ENCODE data around the gene MAST4. TPM values are rescaled to one million over a fixed set of nuclear protein-coding genes. Genes with fewer than 3 reads are reported as not detected.
A peak's percentile ranks its signal among the peaks of the same experiment; 100 is the strongest.

Gene MAST4
- total RNA-seq, 2 donors from 2014 or later, result 50.4 to 60.6 TPM

GRCh38 chr5:66796305-66797292, 200.4 kb downstream of the MAST4 start:
- no peaks in the 10 kb centered on the region for H3K36me3 ChIP-seq
- H3K4me3 ChIP-seq, result no peak overlapping the region
- H3K27me3 ChIP-seq, result no peaks in the 10 kb centered on the region
- H3K27ac ChIP-seq, result no peak overlapping the region
- no peaks in the 10 kb centered on the region for H3K9me3 ChIP-seq
- peak in 1 of 2 donors; percentile 41 for TF ChIP-seq CTCF (IDR thresholded peaks at IDR 0.05)
- H3K4me1 ChIP-seq, result peaks cover 0 to 3% of the 10 kb centered on the region in 2 donors
- DNase-seq (ENCODE audit: low spot score), result no peak

GRCh38 chr5:66802941-66803340, 206.7 kb downstream of the MAST4 start:
- TF ChIP-seq CTCF (IDR thresholded peaks at IDR 0.05), result no peak

GRCh38 chr5:66805514-66806430, 209.6 kb downstream of the MAST4 start:
- Histone ChIP-seq H3K27ac (no peak overlapping the region), H3K9me3 (no peaks in the 10 kb centered on the region), H3K4me3 (no peak overlapping the region), H3K27me3 (no peaks in the 10 kb centered on the region), H3K36me3 (no peaks in the 10 kb centered on the region), H3K4me1 (peaks cover 0 to 3% of the 10 kb centered on the region in 2 donors)
- no peak for DNase-seq (ENCODE audit: low spot score)
- no peak for TF ChIP-seq CTCF (IDR thresholded peaks at IDR 0.05)

More at GRCh38 chr5:66802941-66803340, 206.7 kb downstream of the MAST4 start:
- H3K4me1 ChIP-seq, result peaks cover 0 to 1% of the 10 kb centered on the region in 2 donors
- H3K9me3 ChIP-seq, result no peaks in the 10 kb centered on the region
- no peak overlapping the region for H3K4me3 ChIP-seq
- H3K27ac ChIP-seq, result no peak overlapping the region
- no peaks in the 10 kb centered on the region for H3K27me3 ChIP-seq
- H3K36me3 ChIP-seq, result no peaks in the 10 kb centered on the region
- no peak for DNase-seq (ENCODE audit: low spot score)

GRCh38 chr5:66807743-66808142, 211.6 kb downstream of the MAST4 start:
- H3K27me3 ChIP-seq, result no peaks in the 10 kb centered on the region
- no peak overlapping the region for H3K4me3 ChIP-seq
- peaks cover 0 to 3% of the 10 kb centered on the region in 2 donors for H3K4me1 ChIP-seq
- no peak for DNase-seq (ENCODE audit: low spot score)
- no peaks in the 10 kb centered on the region for H3K9me3 ChIP-seq
- TF ChIP-seq CTCF (IDR thresholded peaks at IDR 0.05), result peak in 1 of 2 donors; percentile 55
- H3K27ac ChIP-seq, result no peak overlapping the region
- H3K36me3 ChIP-seq, result no peaks in the 10 kb centered on the region

- no peaks in the 10 kb centered on the region for H3K36me3 ChIP-seq
- H3K27me3 ChIP-seq, result no peaks in the 10 kb centered on the region
- no peak for DNase-seq (ENCODE audit: low spot score)
- H3K4me3 ChIP-seq, result no peak overlapping the region
- H3K9me3 ChIP-seq, result no peaks in the 10 kb centered on the region
- H3K4me1 ChIP-seq, result peaks cover 0 to 3% of the 10 kb centered on the region in 2 donors
- no peak for TF ChIP-seq CTCF (IDR thresholded peaks at IDR 0.05)
- H3K27ac ChIP-seq, result no peak overlapping the region
These were observed 212.5 kb downstream of the MAST4 start for GRCh38 chr5:66808663-66809062.
